Measurements from ENCODE around the gene GFOD1. TPM values are rescaled to one million over a fixed set of nuclear protein-coding genes. Genes with fewer than 3 reads are reported as not detected.

Gene GFOD1
- total RNA-seq, 2 experiments from 2014 or later = 22.6 to 35.0 TPM

DNA sequence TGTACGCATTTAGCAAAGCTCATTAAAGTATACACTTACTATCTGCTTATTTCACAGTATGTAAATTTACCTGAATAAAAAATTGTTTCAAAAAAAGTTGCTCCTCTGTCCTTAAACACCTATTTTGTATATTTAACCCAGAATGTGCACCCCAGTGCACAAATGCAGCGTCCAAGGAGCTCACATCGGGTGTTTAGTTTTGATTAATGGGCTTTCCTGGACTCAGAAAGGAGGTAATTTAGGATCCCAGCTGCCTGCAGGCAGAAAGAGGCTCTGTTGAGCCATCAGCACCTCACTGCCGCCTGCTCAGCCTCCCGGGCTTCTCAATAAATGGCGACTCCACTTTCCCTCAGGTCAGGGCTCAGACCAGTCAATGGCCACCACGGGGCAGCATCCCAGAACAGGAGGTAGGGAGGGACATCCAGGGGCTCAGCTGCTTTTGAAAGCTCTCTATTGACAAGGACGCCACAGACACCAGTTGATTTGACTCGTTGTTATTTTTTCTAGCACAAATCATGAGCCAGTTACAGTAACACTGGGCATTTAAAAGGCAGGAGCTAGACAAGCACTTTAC lies 88.9 kb downstream of the GFOD1 start:
- Histone ChIP-seq H3K9me2 (ENCODE audit: insufficient read depth, low read length) (no peaks in the 10 kb centered on the region), H3K36me3 (ENCODE audit: insufficient read depth, low read length) (no peaks in the 10 kb centered on the region), H3K4me2 (ENCODE audit: low read length) (peak overlapping the region; percentile 78), H3K9me3 (ENCODE audit: low read length) (no peaks in the 10 kb centered on the region), H2AFZ (ENCODE audit: low read length) (no peak overlapping the region), H3K4me1 (ENCODE audit: insufficient read depth, low read length, poor library complexity, severe bottlenecking) (peaks cover 57% of the 10 kb centered on the region), H3K4me3 (ENCODE audit: low read depth, low read length, poor library complexity, severe bottlenecking) (peak overlapping the region; percentile 46), H4K20me1 (ENCODE audit: insufficient read depth, low read length) (0 out of 2 replicates have a peak, but pooled peaks cover 8% of the 10 kb centered on the region), H3K27ac (ENCODE audit: low read depth, low read length, poor library complexity, severe bottlenecking) (peak overlapping the region; percentile 47), H3K79me2 (ENCODE audit: insufficient read depth, low read depth, low read length) (peaks cover 22% of the 10 kb centered on the region; the same call in 1 of the 2 replicates)
- DNase-seq (ENCODE audit: low spot score) = no peak
- ChIA-PET POLR2A (interaction anchor here (0.6 to 1.6 kb wide), 6 partner anchors 12 to 217 kb away, joined by 3 to 8 read pairs (median 4); partner anchors contain the start of genes GFOD1 and NOL7), CTCF (ENCODE audit: unreplicated experiment) (interaction anchor here (0.5 to 1.0 kb wide), 2 partner anchors 11 to 45 kb away, joined by 3 read pairs; no protein-coding TSS in a partner anchor)
- TF ChIP-seq, protein P1, sequence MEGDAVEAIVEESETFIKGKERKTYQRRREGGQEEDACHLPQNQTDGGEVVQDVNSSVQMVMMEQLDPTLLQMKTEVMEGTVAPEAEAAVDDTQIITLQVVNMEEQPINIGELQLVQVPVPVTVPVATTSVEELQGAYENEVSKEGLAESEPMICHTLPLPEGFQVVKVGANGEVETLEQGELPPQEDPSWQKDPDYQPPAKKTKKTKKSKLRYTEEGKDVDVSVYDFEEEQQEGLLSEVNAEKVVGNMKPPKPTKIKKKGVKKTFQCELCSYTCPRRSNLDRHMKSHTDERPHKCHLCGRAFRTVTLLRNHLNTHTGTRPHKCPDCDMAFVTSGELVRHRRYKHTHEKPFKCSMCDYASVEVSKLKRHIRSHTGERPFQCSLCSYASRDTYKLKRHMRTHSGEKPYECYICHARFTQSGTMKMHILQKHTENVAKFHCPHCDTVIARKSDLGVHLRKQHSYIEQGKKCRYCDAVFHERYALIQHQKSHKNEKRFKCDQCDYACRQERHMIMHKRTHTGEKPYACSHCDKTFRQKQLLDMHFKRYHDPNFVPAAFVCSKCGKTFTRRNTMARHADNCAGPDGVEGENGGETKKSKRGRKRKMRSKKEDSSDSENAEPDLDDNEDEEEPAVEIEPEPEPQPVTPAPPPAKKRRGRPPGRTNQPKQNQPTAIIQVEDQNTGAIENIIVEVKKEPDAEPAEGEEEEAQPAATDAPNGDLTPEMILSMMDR (conservative IDR thresholded peaks at IDR 0.05; ENCODE audit: low read length) = no peak
- TF ChIP-seq EZH2phosphoT487 (IDR thresholded peaks at IDR 0.05; ENCODE audit: borderline replicate concordance, low read depth, low read length) = no peak
- BruUV-seq (replicated peaks) = no TSS peak
- intact Hi-C loops (cut with micrococcal nuclease; ENCODE audit: unreplicated experiment) = loop anchor here (5.0 kb wide), 2 partner anchors 59 to 61 kb away; no protein-coding TSS in a partner anchor

DNA sequence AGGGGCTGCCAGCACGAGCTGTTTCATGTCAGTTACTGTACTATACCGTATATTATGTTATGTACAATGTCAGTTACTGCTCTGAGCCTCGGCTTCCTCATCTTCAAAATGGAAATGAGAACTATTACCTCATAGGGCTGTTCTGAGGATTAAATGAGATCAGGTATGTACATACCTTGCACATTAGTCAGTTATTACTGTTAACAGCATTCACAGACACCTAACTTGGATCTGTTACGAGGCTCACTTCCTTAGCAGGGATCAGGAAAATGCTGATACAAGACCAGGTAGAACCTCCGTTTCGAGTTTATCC lies 89.4 kb downstream of the GFOD1 start:
- H2AFZ ChIP-seq (ENCODE audit: low read length) = no peak overlapping the region; the same call in 1 of the 2 replicates
- H3K4me2 ChIP-seq (ENCODE audit: low read length) = peak overlapping the region; percentile 78
- H3K4me1 ChIP-seq (ENCODE audit: insufficient read depth, low read length, poor library complexity, severe bottlenecking) = peaks cover 60% of the 10 kb centered on the region
- BruUV-seq (replicated peaks) = no TSS peak
- H3K79me2 ChIP-seq (ENCODE audit: insufficient read depth, low read depth, low read length) = peaks cover 22% of the 10 kb centered on the region; the same call in 1 of the 2 replicates
- no peaks in the 10 kb centered on the region for H3K9me2 ChIP-seq (ENCODE audit: insufficient read depth, low read length)
- H3K4me3 ChIP-seq (ENCODE audit: low read depth, low read length, poor library complexity, severe bottlenecking) = peak overlapping the region; percentile 46
- 0 out of 2 replicates have a peak, but pooled peaks cover 8% of the 10 kb centered on the region for H4K20me1 ChIP-seq (ENCODE audit: insufficient read depth, low read length)
- no peaks in the 10 kb centered on the region for H3K9me3 ChIP-seq (ENCODE audit: low read length)
- intact Hi-C loops (cut with micrococcal nuclease; ENCODE audit: unreplicated experiment) = loop anchor here (5.0 kb wide), 2 partner anchors 59 to 61 kb away; no protein-coding TSS in a partner anchor
- H3K36me3 ChIP-seq (ENCODE audit: insufficient read depth, low read length) = no peaks in the 10 kb centered on the region
- TF ChIP-seq, protein P1 (conservative IDR thresholded peaks at IDR 0.05; ENCODE audit: low read length) = no peak; the same call in 1 of the 2 replicates
- no peak for TF ChIP-seq EZH2phosphoT487 (IDR thresholded peaks at IDR 0.05; ENCODE audit: borderline replicate concordance, low read depth, low read length)
- ChIA-PET POLR2A (interaction anchor here (0.6 to 1.6 kb wide), 5 partner anchors 27 to 217 kb away, joined by 3 to 6 read pairs (median 3); partner anchors contain the start of genes GFOD1 and NOL7), CTCF (ENCODE audit: unreplicated experiment) (interaction anchor here (0.5 to 1.0 kb wide), 2 partner anchors 12 to 45 kb away, joined by 3 read pairs; no protein-coding TSS in a partner anchor)
- no peak for DNase-seq (ENCODE audit: low spot score)
- peak overlapping the region; percentile 47 for H3K27ac ChIP-seq (ENCODE audit: low read depth, low read length, poor library complexity, severe bottlenecking)

Data from OCI-LY7 (cell line).